Stimulated activated CD8-positive, alpha-beta memory T cell treated with anti-CD3 and anti-CD28 coated beads, Interleukin-2, amount 100 ng/mL, for 1 hour (primary cell): ENCODE measurements around the gene MCRIP2.

Source experiments
- DNase-seq, 2 donors: peaks; one replicate each; pipeline ENCODE4 v3.0.0-alpha.2; 2020; ENCODE audit warnings: low read depth in 2 of 2

MCRIP2 gene

GRCh38 chr16:648071-648780 is 6.6 kb downstream of the MCRIP2 start:
- DNase-seq = no peak

GRCh38 chr16:648781-649589 is 7.4 kb downstream of the MCRIP2 start, which contains the start of gene WDR90:
Gene WDR90 (plus strand): TSS chr16:649365. CDS start chr16:649417, 52 bp downstream.
- DNase-seq = peak; percentile 83 to 86

GRCh38 chr16:649631-650030 is 8.0 kb downstream of the MCRIP2 start:
- DNase-seq = no peak

- DNase-seq = no peak
These were observed 10.2 kb downstream of the MCRIP2 start for GRCh38 chr16:651844-652243.

GRCh38 chr16:652454-653305 is 11.1 kb downstream of the MCRIP2 start:
- DNase-seq = no peak

- DNase-seq = no peak
These were observed 12.4 kb downstream of the MCRIP2 start for GRCh38 chr16:654034-654433.

- DNase-seq = no peak
These were observed 15.9 kb downstream of the MCRIP2 start for GRCh38 chr16:657487-657886.

- DNase-seq = no peak
These were observed 17.3 kb downstream of the MCRIP2 start for GRCh38 chr16:658679-659571.

- DNase-seq = no peak
These were observed 18.0 kb downstream of the MCRIP2 start for GRCh38 chr16:659618-660017.

GRCh38 chr16:660132-660458 is 18.5 kb downstream of the MCRIP2 start:
- DNase-seq = no peak

GRCh38 chr16:660459-661183 is 19.0 kb downstream of the MCRIP2 start:
- DNase-seq = peak in 1 of 2 donors; percentile 45

- DNase-seq = no peak
These were observed 19.7 kb downstream of the MCRIP2 start for GRCh38 chr16:661184-661821.

- DNase-seq = no peak
These were observed 20.5 kb downstream of the MCRIP2 start for GRCh38 chr16:662095-662494.

- no peak for DNase-seq
These were observed 21.0 kb downstream of the MCRIP2 start for GRCh38 chr16:662597-662996.

- DNase-seq = no peak
These were observed 24.9 kb downstream of the MCRIP2 start for GRCh38 chr16:666572-666971.

GRCh38 chr16:667113-667779 is 25.6 kb downstream of the MCRIP2 start:
- no peak for DNase-seq

GRCh38 chr16:667780-668518 is 26.3 kb downstream of the MCRIP2 start, which contains the start of gene RHOT2:
Gene RHOT2 (plus strand): TSS chr16:668132. CDS start chr16:668200, 68 bp downstream.
- peak; percentile 87 for DNase-seq

GRCh38 chr16:668519-669171 is 27.0 kb downstream of the MCRIP2 start:
- DNase-seq = no peak
